NCI-H128 (cell line): ENCODE measurements around the gene MARF1.
"Not testable (repeated sequence)": the region's sequence is repeated elsewhere in the genome, so short reads cannot be mapped to it uniquely, and the experiment has no call there.

Experiments
- DNase-seq: peaks from one replicate; lab custom pipeline; 2025; ENCODE audit not compliant: unreplicated experiment; lab: John Stamatoyannopoulos, UW

Gene MARF1

GRCh38 chr16:15573896-15574613, 68.9 kb downstream of the MARF1 start:
- not testable (repeated sequence) for DNase-seq

- DNase-seq = no peak
Observed at GRCh38 chr16:15573274-15573895, 69.6 kb downstream of the MARF1 start.

GRCh38 chr16:15572329-15573001, 70.5 kb downstream of the MARF1 start:
- no peak for DNase-seq

- no peak for DNase-seq
Observed at GRCh38 chr16:15571557-15571956, 71.4 kb downstream of the MARF1 start.

DNA sequence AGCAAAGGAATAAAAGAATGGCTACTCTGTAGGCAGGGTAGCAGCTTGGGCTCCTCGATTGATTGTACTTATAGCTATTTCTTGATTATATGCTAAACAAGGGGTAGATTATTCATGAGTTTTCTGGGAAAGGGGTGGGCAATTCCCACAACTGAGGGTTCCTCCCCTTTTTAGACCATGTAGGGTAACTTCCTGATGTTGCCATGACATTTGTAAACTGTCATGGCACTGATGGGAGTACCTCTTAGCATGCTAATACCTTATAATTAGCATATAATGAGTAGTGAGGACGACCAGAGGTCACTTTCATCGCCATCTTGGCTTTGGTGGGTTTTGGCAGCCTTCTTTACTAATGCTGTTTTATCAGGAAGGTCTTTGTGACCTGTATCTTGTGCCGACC, 72.3 kb downstream of the MARF1 start:
- DNase-seq = not testable (repeated sequence)

DNA sequence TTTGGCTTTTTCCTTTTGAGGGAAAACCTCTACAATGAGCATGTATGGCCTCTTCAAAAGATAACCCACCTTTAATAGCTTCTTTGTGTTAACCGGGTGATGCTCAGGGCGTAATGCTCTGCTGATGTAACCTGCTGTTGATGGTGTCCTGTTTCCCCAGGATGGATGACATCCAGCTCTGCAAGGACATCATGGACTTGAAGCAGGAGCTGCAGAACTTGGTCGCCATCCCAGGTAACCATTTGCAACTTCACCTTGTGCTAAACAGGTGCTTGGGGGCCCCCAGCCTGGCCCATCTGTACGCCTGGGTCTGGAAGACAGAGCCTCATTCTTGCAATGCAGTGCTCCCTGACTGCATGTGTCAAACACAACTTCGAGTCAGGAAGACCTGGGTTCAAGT, 75.1 kb downstream of the MARF1 start:
- no peak for DNase-seq

DNA sequence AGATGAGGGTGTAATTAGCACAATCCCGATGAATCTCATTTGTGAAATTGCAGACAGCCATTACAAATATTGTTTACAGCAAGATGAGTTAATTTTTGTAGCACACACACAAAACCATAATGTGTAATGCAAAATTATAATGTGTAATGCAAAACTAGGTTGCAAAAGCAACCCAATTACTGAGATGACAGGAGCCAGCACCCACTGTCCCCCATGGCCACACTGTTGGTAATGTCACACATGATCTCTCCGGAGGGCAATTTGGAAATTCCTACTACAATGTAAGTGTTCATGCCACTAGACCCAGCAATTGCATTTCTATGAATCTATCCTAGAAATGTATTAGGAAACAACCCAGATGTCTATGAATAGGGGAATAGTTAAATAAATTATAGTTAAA, 76.9 kb downstream of the MARF1 start:
- no peak for DNase-seq

GRCh38 chr16:15564604-15565339, 78.2 kb downstream of the MARF1 start:
- no peak for DNase-seq

DNA sequence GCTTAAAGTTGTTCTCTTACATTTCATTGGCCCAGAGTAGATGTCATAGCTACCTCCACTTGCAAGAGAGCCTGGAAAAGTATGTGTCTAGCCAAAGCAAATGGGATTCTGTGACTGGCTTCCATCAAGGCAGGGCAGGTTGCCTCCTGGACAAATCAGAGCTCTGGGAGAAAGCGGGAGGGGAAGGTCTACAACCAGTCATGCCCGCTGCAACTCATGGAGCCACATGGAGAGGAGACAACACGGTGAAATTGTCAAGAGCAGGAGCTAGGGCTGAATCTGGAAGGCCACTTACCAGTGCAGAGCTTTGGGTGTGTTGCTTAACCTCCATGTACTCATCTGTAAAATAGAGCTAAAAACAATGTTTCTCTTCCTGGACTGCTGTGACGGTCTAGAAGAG, 83.8 kb downstream of the MARF1 start:
- DNase-seq = no peak

- no peak for DNase-seq
Observed at GRCh38 chr16:15557258-15557657, 85.7 kb downstream of the MARF1 start.

- no peak for DNase-seq
Observed at GRCh38 chr16:15556130-15556529, 86.8 kb downstream of the MARF1 start.

GRCh38 chr16:15553313-15554088, 89.5 kb downstream of the MARF1 start:
- DNase-seq = no peak

- no peak for DNase-seq
Observed at GRCh38 chr16:15552507-15552906, 90.4 kb downstream of the MARF1 start.

DNA sequence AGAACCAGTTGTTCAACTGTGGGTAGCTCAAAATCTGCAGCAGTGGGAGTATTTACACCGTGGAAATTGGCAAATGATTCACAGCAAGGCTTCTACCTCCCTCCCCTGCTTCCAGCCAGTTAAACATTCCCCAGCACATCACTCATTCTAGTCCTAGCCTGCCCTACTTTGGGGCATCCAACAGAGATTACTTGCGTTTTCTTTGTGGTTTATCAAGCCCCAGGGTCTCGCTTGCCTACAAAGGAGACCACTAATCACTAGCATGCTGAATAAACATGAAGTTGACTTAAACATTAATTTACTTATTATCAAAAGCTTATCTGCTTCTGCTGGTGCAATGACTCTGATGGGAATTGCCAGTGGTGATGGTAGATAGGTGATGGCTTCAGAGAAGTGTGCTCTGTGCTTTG, 94.5 kb downstream of the MARF1 start:
- DNase-seq = no peak

- no peak for DNase-seq
Observed at GRCh38 chr16:15547768-15548096, 95.2 kb downstream of the MARF1 start.

DNA sequence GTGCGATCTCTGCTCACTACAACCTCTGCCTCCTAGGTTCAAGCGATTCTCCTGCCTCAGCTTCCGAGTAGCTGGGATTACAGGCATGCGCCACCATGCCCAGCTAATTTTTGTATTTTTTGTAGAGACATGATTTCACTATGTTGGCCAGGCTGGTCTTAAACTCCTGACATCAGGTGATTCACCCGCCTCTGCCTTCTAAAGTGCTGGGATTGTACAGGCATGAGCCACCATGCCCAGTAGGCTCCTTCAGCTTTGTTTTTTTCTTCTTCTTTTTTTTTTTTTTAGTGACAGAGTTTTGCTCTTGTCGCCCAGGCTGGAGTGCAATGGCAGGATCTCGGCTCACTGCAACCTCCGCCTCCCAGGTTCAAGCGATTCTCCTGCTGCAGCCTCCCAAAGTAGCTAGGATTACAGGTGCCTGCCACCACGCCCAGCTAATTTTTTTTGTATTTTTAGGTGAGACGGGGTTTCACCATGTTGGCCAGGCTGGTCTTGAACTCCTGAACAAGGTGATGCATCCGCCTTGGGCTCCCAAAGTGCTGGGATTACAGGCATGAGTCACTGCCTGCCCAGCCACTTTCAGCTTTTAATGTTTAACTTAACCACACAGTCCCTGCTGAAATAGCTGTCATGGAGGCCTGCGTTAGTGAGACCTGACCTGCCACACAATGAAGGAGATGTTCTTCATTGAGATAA, 95.7 kb downstream of the MARF1 start:
- not testable (repeated sequence) for DNase-seq

GRCh38 chr16:15545544-15545943, 97.4 kb downstream of the MARF1 start:
- no peak for DNase-seq

DNA sequence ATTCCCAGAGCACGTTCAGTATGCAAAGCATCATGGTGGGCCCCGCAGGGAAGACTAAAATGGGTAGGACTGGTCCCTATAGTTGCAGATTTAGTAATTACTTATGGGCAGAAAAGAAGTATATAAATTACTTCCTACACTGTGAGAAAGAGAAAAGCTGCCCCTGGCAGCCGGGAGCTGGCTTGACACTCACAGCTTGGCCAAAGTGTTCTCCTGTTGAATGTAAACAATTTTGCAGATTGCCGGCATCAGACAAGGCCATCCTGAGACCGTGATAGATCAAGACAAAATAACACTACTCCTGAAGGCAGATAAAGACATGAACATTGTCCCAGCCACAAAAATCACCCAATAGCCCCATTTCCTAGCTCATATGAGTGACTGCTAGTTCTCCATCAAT, 98.5 kb downstream of the MARF1 start:
- DNase-seq = no peak
